AG10803 (cell line): ENCODE measurements around the gene CACUL1.
"Not testable (repeated sequence)": the region's sequence is repeated elsewhere in the genome, so short reads cannot be mapped to it uniquely, and the experiment has no call there.

Experiments
- DNase-seq: peaks from one replicate; pipeline ENCODE4 v3.0.0; 2010; ENCODE audit warnings: low read depth
- H3K4me3 ChIP-seq: 2 replicates; pipeline ENCODE4 v1.5.1; 2011; ENCODE audit warnings: mild to moderate bottlenecking, low read length, control low read depth
- CTCF ChIP-seq: conservative IDR thresholded peaks from 2 replicates; pipeline ENCODE4 v1.5.1; 2011; ENCODE audit warnings: mild to moderate bottlenecking, low read length, control low read depth, inconsistent platforms

The CACUL1 gene

DNA sequence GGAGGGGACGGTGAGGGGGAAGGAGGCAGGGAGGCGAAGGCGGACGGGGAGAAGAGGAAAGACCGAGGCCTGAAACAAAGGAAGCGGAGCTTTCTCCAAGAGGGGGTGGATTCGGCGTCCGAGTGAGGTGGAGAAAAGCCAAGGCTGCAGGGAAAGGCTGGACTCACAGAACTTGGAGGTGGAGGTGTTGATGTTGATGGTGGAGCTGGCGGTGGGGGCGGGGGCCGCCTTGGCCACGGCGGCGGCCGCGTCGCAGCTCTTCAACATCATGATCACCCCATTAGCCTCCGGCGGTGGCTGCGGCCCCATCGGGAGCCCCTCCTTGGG is 578 bp downstream of the CACUL1 start:
- DNase-seq: peak; percentile 3
- no peak for TF ChIP-seq CTCF

DNA sequence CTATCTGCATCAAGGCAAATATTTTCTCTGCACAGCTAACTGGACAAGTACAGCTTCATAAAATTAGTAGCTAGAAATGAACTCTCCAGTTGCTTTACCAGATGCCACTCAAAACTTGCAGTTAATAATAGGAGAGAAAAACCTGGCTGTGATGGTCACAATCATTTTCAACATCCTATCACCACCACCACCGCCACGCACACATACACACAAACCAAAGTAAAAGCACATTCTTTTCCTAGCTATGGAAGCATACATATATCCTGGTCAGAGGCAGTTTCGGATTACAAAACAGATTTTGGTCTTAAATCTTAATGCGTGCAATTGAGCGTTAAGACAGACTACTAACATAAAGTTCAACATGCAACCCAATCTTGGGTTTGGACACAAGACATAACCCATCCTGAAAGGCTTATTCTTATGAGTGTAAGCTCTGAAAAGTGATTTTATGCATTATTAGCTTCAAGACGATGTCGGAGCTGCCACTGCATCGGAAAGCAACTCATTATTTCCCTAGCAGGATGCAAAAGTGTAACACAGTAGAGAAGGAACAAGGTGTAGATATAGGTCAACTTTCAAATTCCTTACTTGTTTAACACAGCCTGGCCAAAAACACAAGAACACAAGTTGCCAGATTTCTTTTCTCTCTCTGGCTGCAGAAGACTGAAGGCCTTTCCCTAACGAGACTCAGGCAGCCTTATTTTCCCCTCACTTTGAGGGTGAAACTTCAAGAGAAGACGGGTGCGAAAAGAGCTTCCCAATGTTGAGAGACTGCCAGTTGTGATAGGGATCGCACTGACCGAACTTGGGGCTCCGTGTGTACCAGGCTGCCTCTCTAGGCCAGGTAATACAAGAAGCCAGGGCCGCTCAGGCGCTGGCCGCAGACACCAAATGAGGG is 1.2 kb downstream of the CACUL1 start:
- peak; percentile 34 for DNase-seq
- H3K4me3 ChIP-seq: peak overlapping the region; percentile 92
- TF ChIP-seq CTCF: no peak

More for the DNA sequence above, 578 bp downstream of the CACUL1 start:
- peak overlapping the region; percentile 92 for H3K4me3 ChIP-seq

GRCh38 chr10:118752409-118752808 is 2.4 kb downstream of the CACUL1 start:
- H3K4me3 ChIP-seq: no peak overlapping the region; the same call in 1 of the 2 replicates
- DNase-seq: no peak
- TF ChIP-seq CTCF: no peak

DNA sequence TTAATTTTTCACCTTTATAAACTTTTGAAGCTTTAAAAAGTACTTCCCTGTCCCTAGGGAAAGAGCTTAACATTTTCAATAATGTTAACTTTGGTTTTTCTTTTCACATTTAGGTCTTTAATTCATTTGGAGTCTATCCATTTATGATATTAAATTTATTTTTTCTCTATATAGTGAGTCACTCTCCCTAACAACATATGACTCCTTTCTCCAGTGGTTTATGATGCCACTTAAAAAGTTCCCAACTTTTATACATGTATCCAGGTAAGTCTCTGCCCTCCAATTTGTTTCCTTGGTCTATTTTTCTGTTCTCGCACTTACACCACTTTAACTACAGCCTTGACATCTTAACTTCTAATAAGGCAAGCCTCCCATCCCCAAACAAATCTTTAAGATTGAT is 3.5 kb downstream of the CACUL1 start:
- no peak overlapping the region for H3K4me3 ChIP-seq
- no peak for TF ChIP-seq CTCF
- no peak for DNase-seq

GRCh38 chr10:118748041-118748440 is 6.7 kb downstream of the CACUL1 start:
- no peak for TF ChIP-seq CTCF

DNA sequence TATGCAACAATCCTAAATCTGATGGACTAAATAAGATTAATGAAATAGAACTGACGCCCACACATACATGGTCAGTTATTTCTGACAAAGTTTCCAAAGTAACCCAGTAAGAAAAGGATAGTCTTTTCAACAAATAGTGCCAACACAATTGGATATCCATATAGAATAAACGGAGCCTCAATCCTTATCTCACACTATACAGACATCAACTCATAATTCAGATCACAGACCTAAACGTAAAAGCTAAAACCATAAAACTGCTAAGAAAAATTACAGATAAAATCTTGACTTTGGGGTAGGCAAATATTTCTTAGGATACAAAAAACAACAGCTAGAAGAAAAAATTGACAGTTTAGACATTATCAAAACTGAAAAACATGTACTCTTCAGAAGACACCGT is 8.5 kb downstream of the CACUL1 start:
- no peak for TF ChIP-seq CTCF
- H3K4me3 ChIP-seq: no peak overlapping the region
- DNase-seq: no peak

More at GRCh38 chr10:118748041-118748440, 6.7 kb downstream of the CACUL1 start:
- H3K4me3 ChIP-seq: no peak overlapping the region
- DNase-seq: no peak

GRCh38 chr10:118745056-118745455 is 9.7 kb downstream of the CACUL1 start:
- no peak for TF ChIP-seq CTCF
- DNase-seq: no peak
- no peak overlapping the region for H3K4me3 ChIP-seq

DNA sequence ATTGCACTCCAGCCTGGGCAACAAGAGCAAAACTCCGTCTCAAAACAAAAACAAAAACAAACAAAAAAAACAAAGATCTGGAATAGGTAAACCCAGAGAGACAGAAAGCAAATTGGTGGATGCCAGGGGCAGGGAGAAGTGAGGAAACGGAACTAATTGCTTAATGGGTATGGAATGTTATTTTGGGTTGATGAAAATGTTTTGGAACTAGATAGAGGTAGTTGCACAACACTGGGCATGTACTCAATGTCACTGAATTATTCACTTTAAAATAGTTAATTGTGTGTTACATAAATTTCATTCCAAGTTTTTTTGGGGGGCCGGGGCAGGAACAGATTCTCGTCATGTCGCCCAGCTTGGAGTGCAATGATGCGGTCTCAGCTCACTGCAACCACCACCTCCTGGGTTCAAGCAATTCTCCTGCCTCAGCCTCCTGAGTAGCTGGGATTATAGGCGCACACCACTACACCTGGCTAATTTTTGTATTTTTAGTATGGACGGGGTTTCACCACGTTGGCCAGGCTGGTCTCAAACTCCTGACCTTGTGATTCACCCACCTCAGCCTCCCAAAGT is 10.3 kb downstream of the CACUL1 start:
- peak; percentile 76 for DNase-seq
- not testable (repeated sequence) for H3K4me3 ChIP-seq
